SJSA1 (cell line): ENCODE measurements around the gene SERPINA4. TPM values are rescaled to one million over a fixed set of nuclear protein-coding genes. Genes with fewer than 3 reads are reported as not detected.

Source experiments
- DNase-seq, 2 experiments: peaks; one replicate each; pipeline ENCODE4 v3.0.0-alpha.2; 2015 to 2020; ENCODE audit warnings: low spot score in 2 of 2, low read depth in 1 of 2
- H3K27ac ChIP-seq: fragments of 250-450 bp; sonication (Bioruptor Pico); 2 replicates; pipeline ENCODE4 v1.5.1; 2020; ENCODE audit warnings: mild to moderate bottlenecking, moderate library complexity
- H3K27me3 ChIP-seq: fragments of 250-450 bp; sonication (Bioruptor Pico); replicated peaks from 2 replicates; pipeline ENCODE4 v1.5.1; 2020; ENCODE audit warnings: mild to moderate bottlenecking, moderate library complexity
- H3K36me3 ChIP-seq: fragments of 250-450 bp; sonication (Bioruptor Pico); 2 replicates; pipeline ENCODE4 v1.5.1; 2020; ENCODE audit warnings: mild to moderate bottlenecking
- H3K4me1 ChIP-seq: fragments of 250-450 bp; sonication (Bioruptor Pico); replicated peaks from 2 replicates; pipeline ENCODE4 v1.6.1; 2021; ENCODE audit warnings: mild to moderate bottlenecking
- H3K4me3 ChIP-seq: fragments of 250-450 bp; sonication (Bioruptor Pico); 2 replicates; pipeline ENCODE4 v1.5.1; 2020; ENCODE audit warnings: mild to moderate bottlenecking
- H3K9me3 ChIP-seq: fragments of 250-450 bp; sonication (Bioruptor Pico); replicated peaks from 2 replicates; pipeline ENCODE4 v1.5.1; 2020; ENCODE audit warnings: mild to moderate bottlenecking
- total RNA-seq: library from RNA; depleted of rRNA; stranded (reverse); fragments of >200 nt; shearing (Covaris generic); gene quantifications from 2 replicates; pipeline ENCODE4 v1.2.3, GENCODE V29; 2014

SERPINA4 gene
- total RNA-seq, 1 experiment from 2014 or later = not detected

DNA sequence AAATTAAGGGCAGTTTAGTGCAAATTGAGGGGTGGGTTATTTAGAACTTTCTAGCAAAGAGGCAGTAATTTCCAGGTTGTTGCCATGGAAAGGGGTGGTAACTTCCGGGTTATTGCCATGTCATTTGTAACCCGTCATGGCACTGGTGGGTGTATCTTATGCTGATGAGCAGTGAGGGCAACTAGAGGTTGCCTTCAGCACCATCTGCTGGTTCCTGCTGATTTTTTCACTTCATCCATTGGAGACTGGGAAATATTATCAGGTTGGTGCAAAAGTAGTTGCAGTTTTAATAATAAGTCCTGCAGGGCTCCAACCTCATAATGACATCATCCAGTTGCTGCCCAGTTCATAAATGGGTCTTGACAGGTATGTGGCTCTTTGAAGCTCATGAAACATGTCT is 24.4 kb upstream of the SERPINA4 start:
- H3K27me3 ChIP-seq = no peaks in the 10 kb centered on the region
- DNase-seq = no peak
- no peaks in the 10 kb centered on the region for H3K9me3 ChIP-seq

DNA sequence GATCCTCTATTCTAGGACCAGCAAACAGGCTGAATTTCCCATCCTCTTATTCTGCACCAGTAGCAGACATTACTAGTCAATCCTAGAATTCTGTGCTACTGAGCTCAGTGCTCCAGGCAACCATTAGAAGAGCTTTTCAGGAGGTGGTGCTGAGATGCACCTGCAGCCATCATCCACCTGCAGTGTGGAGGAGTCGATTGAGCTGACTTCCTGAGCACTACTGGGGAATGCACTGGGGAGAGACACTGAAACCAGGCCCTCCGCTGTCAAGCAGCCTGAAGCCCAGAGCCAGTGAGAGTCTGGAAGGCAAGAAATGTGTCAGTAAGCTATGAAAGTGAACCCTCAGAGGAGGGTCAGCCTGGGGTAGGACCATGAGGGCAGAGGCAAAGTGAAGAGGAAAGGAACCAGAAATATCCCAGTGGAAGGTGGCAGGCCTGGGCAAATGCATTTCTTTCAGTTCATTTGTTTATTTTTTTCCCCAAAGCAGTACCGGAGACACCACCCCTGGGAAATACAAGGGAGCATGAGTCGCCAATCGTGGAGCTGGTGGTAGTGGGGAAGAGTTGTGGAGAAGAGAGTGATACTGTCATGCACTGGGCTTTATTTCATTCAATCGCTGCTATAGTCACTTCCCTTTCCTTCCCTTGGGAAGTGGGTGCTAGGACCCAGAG is 23.0 kb upstream of the SERPINA4 start:
- DNase-seq = no peak
- Histone ChIP-seq H3K9me3 (no peaks in the 10 kb centered on the region), H3K27me3 (no peaks in the 10 kb centered on the region), H3K36me3 (no peaks in the 10 kb centered on the region), H3K27ac (no peak overlapping the region), H3K4me1 (peaks cover 8% of the 10 kb centered on the region), H3K4me3 (no peak overlapping the region)

More for the DNA sequence above, 24.4 kb upstream of the SERPINA4 start:
- no peak overlapping the region for H3K27ac ChIP-seq
- peaks cover 9% of the 10 kb centered on the region for H3K4me1 ChIP-seq
- H3K36me3 ChIP-seq = no peaks in the 10 kb centered on the region
- no peak overlapping the region for H3K4me3 ChIP-seq

DNA sequence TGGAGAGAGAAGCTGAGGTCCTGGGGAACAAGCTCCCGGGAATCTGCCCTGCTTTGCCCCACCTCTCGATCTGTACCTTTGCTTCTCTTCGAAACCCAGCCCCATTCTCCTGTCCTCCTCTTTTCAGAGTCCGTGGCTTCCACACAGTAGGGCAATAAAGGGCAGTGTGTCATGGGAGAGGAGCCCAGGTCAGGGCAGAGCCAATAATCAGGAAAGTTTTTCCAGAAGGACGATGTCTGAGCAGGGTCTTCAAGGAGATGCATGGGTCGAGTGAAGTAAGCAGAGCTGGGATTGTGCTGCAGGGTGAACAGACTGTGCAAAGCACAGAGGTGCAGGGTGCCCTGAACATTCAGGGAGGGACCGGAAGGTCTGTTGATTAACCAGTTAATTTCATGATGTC is 22.1 kb upstream of the SERPINA4 start:
- Histone ChIP-seq H3K27me3 (no peaks in the 10 kb centered on the region), H3K4me1 (peaks cover 8% of the 10 kb centered on the region), H3K9me3 (no peaks in the 10 kb centered on the region), H3K4me3 (no peak overlapping the region), H3K36me3 (no peaks in the 10 kb centered on the region), H3K27ac (no peak overlapping the region)
- no peak for DNase-seq

DNA sequence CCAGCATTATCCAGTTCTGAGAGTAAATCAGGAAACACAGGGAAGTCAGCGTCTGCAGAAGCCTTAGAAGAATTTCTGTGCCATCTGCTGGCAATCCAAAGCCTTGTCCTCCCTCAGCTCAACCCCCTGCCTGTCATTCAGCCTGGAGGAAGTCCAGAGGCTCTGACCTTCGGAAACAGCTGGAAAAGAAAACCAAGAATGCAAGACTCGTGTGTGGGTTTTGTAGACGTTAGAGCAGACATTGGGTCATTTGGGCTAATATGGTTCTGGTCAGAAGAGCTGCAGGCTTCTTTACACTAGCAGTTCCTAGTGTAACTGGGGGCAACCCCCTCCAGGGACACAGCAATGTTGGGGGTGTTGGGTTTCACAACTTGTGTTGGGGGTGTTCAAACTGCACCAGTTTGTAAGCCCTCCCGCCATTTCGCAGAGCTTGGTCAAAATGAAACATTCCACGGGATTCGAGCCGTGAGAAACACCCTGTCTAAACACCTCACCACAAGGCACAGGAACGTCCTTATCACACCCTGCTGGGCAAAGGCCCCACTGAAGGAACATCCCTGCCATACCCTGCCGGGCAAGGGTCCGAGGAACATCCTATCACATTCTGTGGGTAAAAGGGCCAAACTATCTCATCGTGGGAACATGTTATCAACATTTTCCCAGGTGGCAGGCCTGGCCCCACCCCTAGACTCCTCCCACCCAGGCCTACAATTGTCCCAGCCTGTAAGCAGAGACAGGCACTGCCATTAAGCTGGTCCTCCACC is 21.0 kb upstream of the SERPINA4 start:
- Histone ChIP-seq H3K9me3 (no peaks in the 10 kb centered on the region), H3K4me3 (no peak overlapping the region), H3K4me1 (peaks cover 8% of the 10 kb centered on the region), H3K36me3 (no peaks in the 10 kb centered on the region), H3K27me3 (no peaks in the 10 kb centered on the region), H3K27ac (no peak overlapping the region)
- DNase-seq = no peak

DNA sequence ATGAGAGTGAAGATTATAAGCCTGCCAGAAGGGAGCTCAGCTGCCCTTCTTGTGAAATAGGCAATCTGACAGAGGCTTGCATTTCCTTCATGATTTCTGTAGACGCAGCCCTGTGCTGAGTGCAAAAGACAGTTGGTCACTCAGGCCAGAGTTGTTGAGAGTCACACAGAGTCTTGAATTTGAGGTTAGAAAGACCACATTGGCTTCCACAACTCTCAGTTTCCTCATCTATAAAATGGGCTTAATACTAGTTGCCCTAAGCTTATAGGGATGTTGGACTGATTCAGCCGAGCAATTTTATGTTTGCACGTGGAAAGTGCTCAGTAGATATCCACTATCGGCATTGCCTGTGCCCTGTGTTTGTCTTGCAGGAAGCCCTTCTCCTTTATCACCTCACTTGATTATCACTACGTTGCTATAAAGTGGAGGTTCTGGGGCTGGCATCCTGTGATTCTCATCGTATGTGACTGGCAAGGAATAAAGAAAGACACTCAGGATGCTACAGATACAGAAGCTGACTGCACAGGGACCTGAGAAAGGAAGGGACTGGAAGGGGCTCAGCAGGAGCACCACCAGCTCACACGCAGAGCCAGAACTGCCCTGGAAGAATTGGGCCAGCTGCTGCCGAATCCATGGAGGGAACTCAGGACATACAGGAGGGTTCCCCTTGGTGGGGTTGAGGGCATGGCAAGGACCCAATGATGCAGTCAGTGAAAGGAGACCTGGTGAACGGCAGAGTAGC is 19.8 kb upstream of the SERPINA4 start:
- Histone ChIP-seq H3K27me3 (no peaks in the 10 kb centered on the region), H3K36me3 (no peaks in the 10 kb centered on the region), H3K4me3 (no peak overlapping the region), H3K27ac (no peak overlapping the region), H3K9me3 (no peaks in the 10 kb centered on the region), H3K4me1 (peaks cover 8% of the 10 kb centered on the region)
- no peak for DNase-seq

DNA sequence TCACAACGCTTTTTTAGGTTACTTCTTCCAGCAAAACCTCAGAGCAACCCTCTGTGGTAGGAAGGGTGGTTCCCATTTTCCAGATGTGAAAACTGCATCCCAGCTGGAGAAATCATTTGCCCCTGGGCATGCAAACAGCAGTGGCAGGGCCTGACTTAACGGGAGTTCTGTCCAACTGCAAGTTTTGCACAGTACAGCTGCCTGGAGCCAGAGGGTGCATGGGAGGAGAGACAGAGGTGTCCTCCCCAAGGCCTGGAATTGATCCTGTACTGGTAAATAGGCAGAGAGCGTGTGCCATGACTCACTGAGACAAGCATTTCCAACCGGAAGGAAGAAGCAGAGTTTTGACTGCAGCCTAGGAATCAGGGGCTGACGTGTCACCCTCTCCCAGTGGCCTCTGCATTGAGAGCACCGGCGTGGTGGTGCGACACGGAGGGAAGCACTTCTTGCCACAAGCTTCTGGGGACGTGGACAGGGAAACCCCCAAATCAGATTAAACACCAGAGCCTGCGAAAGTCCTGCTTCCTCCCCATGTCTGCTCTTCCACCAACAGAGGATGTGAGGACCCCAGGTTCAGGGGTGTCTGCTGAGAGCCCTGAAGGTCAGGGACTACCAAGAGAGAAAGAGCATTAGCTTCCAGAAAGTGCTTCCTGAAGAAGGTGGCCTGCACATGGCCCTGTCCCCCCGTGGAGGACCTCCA is 19.0 kb upstream of the SERPINA4 start:
- DNase-seq = no peak
- Histone ChIP-seq H3K9me3 (no peaks in the 10 kb centered on the region), H3K27ac (no peak overlapping the region), H3K36me3 (no peaks in the 10 kb centered on the region), H3K27me3 (no peaks in the 10 kb centered on the region), H3K4me3 (no peak overlapping the region), H3K4me1 (peaks cover 8% of the 10 kb centered on the region)

DNA sequence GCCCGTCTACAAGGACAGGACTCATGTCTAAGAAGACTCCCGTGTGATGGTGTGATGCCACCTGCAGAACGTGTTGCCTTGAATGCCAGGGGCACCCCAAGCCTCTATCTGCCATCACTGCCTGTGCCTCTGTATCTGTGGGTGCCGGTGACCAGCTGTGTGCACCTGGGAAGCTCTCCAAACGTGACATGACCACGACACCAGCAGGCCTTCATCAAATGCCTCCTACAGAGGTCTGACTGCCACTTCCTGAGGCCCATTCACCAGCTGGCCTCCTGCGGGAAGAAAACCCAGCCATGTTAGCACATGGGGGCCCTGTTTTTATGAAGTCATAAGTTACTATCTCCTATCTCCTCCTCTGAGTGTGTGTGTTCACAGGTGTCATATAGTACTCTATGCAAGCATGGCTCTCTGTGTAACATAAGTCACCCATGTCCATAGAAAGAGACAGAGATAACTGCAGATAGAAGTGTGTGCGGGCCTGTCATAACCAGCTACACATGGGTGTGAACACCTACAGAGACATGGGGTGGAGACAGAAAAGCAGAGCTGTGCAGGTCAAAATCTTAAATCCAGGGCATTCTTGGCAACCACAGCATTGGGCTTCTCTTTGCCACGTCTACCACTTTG is 18.3 kb upstream of the SERPINA4 start:
- no peak for DNase-seq
- Histone ChIP-seq H3K4me1 (peaks cover 8% of the 10 kb centered on the region), H3K36me3 (no peaks in the 10 kb centered on the region), H3K27me3 (no peaks in the 10 kb centered on the region), H3K4me3 (no peak overlapping the region), H3K27ac (no peak overlapping the region), H3K9me3 (no peaks in the 10 kb centered on the region)

DNA sequence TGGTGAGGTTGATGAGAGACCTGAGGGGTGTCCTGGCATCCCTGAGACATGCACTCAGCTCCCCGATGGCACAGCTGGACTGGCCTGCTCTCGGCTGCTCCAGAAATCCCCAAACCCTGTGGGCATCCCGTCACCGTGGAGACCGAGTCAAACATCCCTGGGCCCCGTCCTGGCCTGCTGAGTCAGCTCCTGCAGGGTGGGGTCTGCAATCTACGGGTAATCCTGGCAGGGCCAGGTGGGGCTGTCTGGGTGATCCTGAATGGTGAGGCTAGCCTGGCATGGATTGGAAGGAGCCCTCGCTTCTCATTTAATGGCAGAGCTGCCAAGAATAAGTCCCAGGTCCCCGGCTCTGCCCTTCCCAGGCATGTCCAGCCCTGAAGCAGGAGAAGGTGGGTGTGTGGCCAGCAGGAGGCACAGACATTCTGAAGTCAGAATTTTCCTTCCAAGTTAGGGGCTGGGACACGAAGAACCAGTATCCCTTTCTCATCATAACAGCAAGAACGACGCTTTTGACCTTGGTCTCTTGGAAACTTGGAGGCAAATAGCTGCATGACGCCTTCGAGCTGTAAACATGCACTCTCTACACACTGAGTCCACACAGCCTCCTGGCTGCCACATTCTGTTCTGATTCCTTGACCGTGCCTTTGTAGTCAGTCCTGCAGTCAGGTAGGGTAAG is 17.7 kb upstream of the SERPINA4 start:
- H3K4me3 ChIP-seq = no peak overlapping the region
- H3K27ac ChIP-seq = no peak overlapping the region
- H3K4me1 ChIP-seq = peaks cover 8% of the 10 kb centered on the region
- H3K36me3 ChIP-seq = no peaks in the 10 kb centered on the region
- H3K27me3 ChIP-seq = no peaks in the 10 kb centered on the region
- no peaks in the 10 kb centered on the region for H3K9me3 ChIP-seq
- no peak for DNase-seq

DNA sequence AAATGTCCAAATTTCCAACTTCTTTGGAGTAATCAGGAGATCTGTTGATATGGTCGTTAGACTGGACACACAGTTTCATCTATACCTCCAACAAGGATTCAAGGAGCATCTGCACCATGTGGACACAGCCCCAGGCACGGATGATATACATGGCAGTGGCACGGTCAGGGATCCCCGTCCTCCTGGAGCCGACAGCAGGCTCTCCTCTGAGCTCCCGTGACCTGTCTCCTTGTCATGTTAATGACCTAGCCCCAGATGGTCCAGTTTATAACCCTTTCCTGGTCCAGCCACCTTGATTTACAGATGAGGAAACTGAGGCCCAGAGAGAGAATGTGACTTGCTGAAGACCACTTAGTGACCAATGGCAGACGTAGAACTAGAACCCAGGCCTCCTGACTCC is 16.5 kb upstream of the SERPINA4 start:
- no peaks in the 10 kb centered on the region for H3K9me3 ChIP-seq
- no peak for DNase-seq
- H3K27me3 ChIP-seq = no peaks in the 10 kb centered on the region
- no peak overlapping the region for H3K27ac ChIP-seq
- H3K4me3 ChIP-seq = no peak overlapping the region
- no peaks in the 10 kb centered on the region for H3K36me3 ChIP-seq
- peaks cover 8% of the 10 kb centered on the region for H3K4me1 ChIP-seq

DNA sequence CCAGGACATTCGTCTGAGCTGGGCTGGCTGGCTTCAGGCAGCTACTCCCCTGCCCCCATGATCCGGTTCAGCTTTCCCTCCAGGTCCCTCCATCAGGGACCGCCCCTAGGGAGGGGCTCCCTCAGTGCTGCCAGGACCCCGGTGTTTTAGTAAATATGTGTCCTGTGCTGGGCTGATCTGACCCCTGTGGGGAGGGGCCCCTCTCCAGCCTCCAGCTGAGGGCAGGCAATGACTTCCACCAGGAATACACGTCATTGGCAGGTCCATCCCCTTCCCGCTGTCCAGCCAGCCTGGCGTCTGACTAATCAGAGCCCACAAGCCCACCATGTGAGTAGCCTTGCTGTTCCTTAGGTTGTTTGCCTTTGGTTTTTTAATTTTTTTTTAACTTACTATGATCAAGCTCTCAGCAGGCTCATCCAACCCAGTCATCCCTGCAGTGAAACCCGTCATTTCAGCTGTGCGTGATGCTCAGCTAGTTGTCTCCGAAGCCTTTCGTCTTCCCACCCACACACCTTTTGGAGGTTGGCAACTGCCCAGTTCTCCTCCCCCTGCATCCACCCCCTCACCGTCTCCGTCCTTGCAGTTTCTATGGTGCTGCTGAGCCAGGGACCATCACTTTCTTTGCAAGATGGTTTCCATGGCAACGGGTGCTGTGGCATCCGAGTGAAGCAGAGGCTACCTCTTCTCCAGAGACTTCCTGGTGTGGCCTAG is 16.0 kb upstream of the SERPINA4 start:
- peaks cover 8% of the 10 kb centered on the region for H3K4me1 ChIP-seq
- no peak overlapping the region for H3K27ac ChIP-seq
- no peaks in the 10 kb centered on the region for H3K27me3 ChIP-seq

DNA sequence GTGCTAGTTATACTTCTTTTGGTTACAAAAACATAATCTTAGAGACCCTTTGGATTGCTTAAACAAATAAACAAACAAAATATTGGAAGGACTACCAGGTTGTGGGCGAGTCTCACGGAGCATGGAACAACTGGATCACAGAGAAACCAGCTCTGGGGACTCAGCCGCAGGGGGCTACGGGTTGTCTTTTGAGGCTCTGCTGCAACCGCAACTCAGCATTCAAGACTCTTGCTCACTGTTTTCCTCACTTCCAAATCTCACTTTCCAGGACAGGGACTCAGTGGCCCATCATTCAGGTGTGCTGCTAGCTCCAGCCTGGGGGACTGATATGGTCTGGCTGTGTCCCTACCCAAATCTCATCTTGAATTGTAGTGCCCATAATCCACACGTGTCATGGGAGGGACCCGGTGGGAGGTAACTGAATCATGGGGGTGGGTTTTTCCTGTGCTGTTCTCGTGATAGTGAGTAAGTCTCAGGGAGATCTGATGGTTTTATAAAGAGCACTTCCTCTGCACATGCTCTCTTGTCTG is 14.0 kb upstream of the SERPINA4 start:
- Histone ChIP-seq H3K27ac (no peak overlapping the region), H3K36me3 (no peaks in the 10 kb centered on the region), H3K4me3 (no peak overlapping the region), H3K9me3 (no peaks in the 10 kb centered on the region), H3K4me1 (peaks cover 5% of the 10 kb centered on the region), H3K27me3 (no peaks in the 10 kb centered on the region)
- no peak for DNase-seq

More for the DNA sequence above, 16.0 kb upstream of the SERPINA4 start:
- Histone ChIP-seq H3K36me3 (no peaks in the 10 kb centered on the region), H3K9me3 (no peaks in the 10 kb centered on the region), H3K4me3 (no peak overlapping the region)
- no peak for DNase-seq

DNA sequence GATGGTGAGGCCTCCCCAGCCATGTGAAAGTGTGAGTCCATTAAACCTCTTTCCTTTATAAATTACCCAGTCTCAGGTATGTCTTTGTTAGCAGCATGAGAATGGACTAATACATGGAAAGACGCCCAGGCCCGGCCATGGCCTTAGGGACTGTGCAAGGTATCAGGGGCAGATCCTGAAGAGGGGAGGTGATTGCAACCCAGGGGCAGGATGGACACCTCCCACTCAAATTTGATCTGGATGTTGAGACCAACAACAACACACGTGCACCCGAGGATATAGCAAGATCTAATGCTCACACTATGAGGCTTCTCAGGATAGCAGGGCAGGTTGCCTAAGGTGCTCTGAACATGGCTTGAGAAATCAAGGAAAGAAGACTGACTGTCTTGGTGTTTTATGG is 13.5 kb upstream of the SERPINA4 start:
- Histone ChIP-seq H3K9me3 (no peaks in the 10 kb centered on the region), H3K27me3 (no peaks in the 10 kb centered on the region), H3K27ac (no peak overlapping the region), H3K4me3 (no peak overlapping the region), H3K36me3 (no peaks in the 10 kb centered on the region), H3K4me1 (peaks cover under 1% of the 10 kb centered on the region; the same call in 1 of the 2 replicates)
- no peak for DNase-seq
